ENCODE measurements around the gene XKR3.
"Not testable (repeated sequence)": the region's sequence is repeated elsewhere in the genome, so short reads cannot be mapped to it uniquely, and the experiment has no call there.

The XKR3 gene

DNA sequence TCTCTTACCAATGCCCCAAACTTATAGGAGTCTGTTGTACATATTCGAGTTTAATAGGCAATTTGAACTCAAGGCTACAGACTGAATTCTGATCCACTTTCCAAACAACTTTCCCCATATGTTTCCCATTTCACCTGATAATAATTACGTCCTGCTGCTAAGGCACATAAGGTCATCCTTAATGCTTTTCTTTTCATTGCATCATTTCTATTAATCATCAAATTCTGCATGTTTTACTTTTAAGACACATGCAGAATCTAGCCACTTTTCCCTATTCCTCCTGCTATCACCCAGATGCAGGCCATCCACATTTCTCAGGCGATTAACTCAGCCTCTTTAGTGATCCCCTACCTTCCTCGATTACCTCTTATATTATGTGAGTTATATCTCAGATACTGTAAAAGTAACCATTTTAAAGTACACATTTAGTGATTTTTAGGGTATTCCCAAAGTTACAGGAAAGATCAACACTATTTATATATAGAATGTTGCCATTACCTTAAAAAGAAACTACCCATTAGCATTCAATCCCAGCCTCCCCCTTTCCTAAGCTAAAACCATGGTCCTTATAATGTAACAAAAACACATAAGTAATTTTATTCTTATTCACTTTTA, 14.9 kb downstream of the XKR3 start:
- no peak for DNase-seq
- in situ Hi-C loops (cut with HindIII; ENCODE audit: low pct_ligation_motif_present, low pct_unique_long_range_greater_than_20kb, low sequenced_read_pairs): no loop called here

DNA sequence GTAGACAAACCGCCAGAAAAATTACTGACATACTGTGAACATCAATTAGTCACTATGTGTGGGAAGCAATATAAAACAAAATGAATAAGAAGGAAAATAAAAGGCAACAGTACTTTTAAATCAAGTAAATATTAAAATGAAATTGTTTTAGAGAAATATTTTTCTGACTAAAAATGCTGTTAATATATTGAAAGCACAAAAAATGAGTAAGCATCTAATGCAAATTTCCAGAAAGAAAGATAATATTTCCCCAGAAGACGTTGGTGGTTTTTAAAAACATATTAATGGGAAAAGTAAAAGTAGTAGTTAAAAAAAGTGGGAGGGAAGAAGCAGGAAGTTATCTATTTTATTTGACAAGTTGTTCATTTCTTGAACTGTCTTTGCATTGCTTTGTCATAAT, 16.5 kb downstream of the XKR3 start:
- in situ Hi-C loops (cut with HindIII; ENCODE audit: low pct_ligation_motif_present, low pct_unique_long_range_greater_than_20kb, low sequenced_read_pairs): no loop called here
- DNase-seq: no peak

DNA sequence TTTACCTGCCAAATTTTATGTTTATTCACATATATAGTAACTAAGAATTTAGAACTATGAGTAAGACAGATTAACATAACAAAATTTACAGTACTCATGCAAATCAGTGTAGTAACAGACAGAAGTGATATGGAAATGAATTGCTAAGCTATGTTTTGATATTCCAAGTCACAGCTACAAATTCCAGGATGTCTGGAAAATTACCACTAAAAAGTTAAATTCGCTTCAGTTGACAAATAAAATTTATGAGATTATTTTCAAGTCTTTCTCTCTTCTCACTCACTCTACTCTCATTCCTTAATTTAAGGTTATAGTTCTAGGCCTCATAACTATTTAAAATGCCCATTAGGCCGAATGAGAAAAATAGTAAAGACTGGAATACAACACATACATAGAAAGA, 18.1 kb downstream of the XKR3 start:
- DNase-seq: no peak
- in situ Hi-C loops (cut with HindIII; ENCODE audit: low pct_ligation_motif_present, low pct_unique_long_range_greater_than_20kb, low sequenced_read_pairs): no loop called here

DNA sequence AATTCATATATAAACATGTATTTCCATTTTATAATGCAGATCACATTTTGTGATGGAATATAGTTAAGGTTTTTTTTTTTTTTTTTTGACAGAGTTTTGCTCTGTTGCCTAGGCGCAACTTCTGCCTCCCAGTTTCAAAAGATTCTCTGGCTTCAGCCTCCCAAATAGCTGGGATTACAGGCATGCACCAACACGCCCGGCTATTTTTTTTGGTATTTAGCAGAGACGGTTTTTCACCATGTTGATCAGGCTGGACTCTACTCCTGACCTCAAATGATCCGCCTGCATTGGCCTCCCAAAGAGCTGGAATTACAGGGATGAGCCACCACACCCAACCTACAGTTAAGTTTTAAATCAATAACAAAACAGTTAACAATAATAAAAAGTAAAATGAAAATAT, 18.8 kb downstream of the XKR3 start:
- in situ Hi-C loops (cut with HindIII; ENCODE audit: low pct_ligation_motif_present, low pct_unique_long_range_greater_than_20kb, low sequenced_read_pairs): no loop called here
- DNase-seq: no peak

DNA sequence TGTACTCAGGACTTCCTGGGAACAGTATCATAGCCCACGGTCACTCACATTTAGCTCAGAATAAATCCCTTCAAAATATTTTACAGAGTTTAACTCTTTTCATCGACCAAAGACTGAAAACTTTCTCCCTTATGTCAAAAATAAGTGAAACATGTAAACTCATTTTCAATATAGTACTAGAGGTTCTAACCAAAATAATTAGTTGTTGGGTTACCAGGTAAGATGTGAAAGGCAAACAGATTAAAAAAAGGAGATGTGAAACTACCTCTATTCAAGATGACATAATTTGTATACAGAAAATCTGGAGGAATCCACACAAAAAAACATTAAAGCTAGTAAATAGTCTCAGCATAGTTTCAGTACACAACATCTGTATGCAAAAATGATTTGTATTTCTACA, 20.3 kb downstream of the XKR3 start:
- in situ Hi-C loops (cut with HindIII; ENCODE audit: low pct_ligation_motif_present, low pct_unique_long_range_greater_than_20kb, low sequenced_read_pairs): no loop called here

DNA sequence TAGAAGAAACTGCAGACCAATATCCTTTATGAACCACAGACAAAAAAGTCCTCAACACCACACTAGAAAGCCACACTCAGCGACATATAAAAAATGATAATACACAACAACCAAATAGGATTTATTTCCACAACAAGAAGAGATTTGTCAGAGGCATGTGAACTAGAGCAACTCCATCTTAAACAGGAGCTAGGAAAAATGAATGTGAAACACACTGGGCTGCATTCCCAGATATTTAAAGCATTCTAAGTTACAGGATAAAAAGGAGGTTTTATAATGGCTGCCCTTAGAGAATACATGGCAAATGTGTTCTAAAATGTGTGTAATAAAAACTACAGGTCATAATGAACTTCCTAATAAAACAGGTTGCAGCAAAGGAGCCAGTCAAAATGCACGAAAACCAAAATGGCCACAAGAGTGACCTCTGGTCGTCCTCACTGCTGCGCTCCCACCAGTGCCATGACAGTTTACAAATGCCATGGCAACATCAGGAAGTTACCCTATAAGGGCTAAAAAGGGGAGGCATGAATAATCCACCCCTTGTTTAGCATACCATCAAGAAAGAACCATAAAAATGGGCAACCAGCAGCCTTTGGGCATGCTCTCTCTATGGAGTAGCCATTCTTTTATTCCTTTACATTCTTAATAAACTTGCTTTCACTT, 21.8 kb downstream of the XKR3 start:
- in situ Hi-C loops (cut with HindIII; ENCODE audit: low pct_ligation_motif_present, low pct_unique_long_range_greater_than_20kb, low sequenced_read_pairs): no loop called here

More for the DNA sequence above, 20.3 kb downstream of the XKR3 start:
- no peak for DNase-seq

DNA sequence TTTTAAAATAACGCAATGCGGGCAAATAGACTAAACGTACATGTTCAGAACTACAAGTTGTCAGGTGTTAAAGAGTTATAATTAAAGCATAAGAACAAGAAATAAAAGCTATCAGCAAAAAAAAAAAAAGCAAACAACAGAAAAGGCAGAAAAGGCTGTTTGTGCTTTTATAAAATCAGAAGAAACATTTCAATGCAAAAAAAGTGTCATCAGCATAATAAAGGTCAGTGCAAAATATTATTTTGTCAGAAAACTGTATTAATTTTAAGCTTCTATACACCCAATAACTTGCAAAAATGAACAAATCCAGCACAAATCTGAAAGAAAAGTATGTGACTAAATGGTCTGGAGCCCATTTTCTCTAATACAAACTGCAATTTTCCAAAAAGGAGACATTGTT, 23.6 kb downstream of the XKR3 start:
- DNase-seq: no peak
- in situ Hi-C loops (cut with HindIII; ENCODE audit: low pct_ligation_motif_present, low pct_unique_long_range_greater_than_20kb, low sequenced_read_pairs): no loop called here

More for the DNA sequence above, 21.8 kb downstream of the XKR3 start:
- no peak for DNase-seq

GRCh38 chr22:16801088-16801487, 24.1 kb downstream of the XKR3 start:
- in situ Hi-C loops (cut with HindIII; ENCODE audit: low pct_ligation_motif_present, low pct_unique_long_range_greater_than_20kb, low sequenced_read_pairs): no loop called here

GRCh38 chr22:16800358-16800757, 24.9 kb downstream of the XKR3 start:
- no peak for DNase-seq
- in situ Hi-C loops (cut with HindIII; ENCODE audit: low pct_ligation_motif_present, low pct_unique_long_range_greater_than_20kb, low sequenced_read_pairs): no loop called here

More at GRCh38 chr22:16801088-16801487, 24.1 kb downstream of the XKR3 start:
- no peak for DNase-seq

DNA sequence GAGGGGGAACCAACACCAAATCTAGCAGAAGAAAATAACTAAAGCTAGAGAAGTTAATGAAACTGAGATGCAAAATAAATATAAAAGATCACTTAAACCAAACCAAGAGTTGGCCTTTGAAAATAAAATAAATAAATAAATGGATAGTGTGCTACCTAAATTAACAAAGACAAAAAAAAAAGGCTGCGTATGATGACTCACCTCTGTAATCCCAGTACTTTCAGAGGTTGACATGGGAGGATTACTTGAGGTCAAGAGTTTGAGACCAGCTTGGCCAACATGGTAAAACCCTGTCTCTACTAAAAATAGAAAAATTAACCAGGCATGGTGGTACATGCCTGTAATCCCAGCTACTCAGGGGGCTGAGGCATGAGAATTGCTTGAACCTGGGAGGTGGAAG, 29.7 kb downstream of the XKR3 start:
- in situ Hi-C loops (cut with HindIII; ENCODE audit: low pct_ligation_motif_present, low pct_unique_long_range_greater_than_20kb, low sequenced_read_pairs): not testable (repeated sequence)

DNA sequence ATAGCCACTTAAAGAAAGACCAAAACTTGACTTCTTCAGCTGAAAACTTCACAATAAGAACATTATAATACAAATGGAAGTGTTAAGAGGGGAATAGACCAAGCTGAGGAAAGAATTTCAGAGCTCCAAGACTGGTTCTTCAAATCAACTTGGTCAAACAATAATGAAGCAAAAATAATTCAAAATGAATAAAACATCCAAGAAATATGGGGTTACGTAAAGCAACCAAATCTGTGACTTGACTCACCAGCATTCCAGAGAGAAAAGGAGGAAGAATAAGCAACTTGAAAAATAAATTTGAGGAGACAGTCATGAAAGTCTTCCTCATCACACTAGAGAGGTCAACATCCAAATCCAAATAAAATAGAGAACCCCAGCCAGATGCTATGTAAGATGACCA, 31.4 kb downstream of the XKR3 start:
- in situ Hi-C loops (cut with HindIII; ENCODE audit: low pct_ligation_motif_present, low pct_unique_long_range_greater_than_20kb, low sequenced_read_pairs): no loop called here
- DNase-seq: no peak

More for the DNA sequence above, 29.7 kb downstream of the XKR3 start:
- DNase-seq: not testable (repeated sequence)

- DNase-seq: no peak
- in situ Hi-C loops (cut with HindIII; ENCODE audit: low pct_ligation_motif_present, low pct_unique_long_range_greater_than_20kb, low sequenced_read_pairs): no loop called here
Observed at GRCh38 chr22:16789860-16790493, 35.2 kb downstream of the XKR3 start.

- in situ Hi-C loops (cut with HindIII; ENCODE audit: low pct_ligation_motif_present, low pct_unique_long_range_greater_than_20kb, low sequenced_read_pairs): no loop called here
- peak; percentile 37 for DNase-seq
Observed at GRCh38 chr22:16783930-16784354, 41.3 kb downstream of the XKR3 start.

GRCh38 chr22:16783453-16783852, 41.8 kb downstream of the XKR3 start:
- in situ Hi-C loops (cut with HindIII; ENCODE audit: low pct_ligation_motif_present, low pct_unique_long_range_greater_than_20kb, low sequenced_read_pairs): no loop called here

GRCh38 chr22:16781764-16782329, 43.4 kb downstream of the XKR3 start:
- in situ Hi-C loops (cut with HindIII; ENCODE audit: low pct_ligation_motif_present, low pct_unique_long_range_greater_than_20kb, low sequenced_read_pairs): no loop called here
- DNase-seq: no peak

More at GRCh38 chr22:16783453-16783852, 41.8 kb downstream of the XKR3 start:
- no peak for DNase-seq

GRCh38 chr22:16781074-16781763, 44.0 kb downstream of the XKR3 start:
- DNase-seq: no peak
- in situ Hi-C loops (cut with HindIII; ENCODE audit: low pct_ligation_motif_present, low pct_unique_long_range_greater_than_20kb, low sequenced_read_pairs): no loop called here

DNA sequence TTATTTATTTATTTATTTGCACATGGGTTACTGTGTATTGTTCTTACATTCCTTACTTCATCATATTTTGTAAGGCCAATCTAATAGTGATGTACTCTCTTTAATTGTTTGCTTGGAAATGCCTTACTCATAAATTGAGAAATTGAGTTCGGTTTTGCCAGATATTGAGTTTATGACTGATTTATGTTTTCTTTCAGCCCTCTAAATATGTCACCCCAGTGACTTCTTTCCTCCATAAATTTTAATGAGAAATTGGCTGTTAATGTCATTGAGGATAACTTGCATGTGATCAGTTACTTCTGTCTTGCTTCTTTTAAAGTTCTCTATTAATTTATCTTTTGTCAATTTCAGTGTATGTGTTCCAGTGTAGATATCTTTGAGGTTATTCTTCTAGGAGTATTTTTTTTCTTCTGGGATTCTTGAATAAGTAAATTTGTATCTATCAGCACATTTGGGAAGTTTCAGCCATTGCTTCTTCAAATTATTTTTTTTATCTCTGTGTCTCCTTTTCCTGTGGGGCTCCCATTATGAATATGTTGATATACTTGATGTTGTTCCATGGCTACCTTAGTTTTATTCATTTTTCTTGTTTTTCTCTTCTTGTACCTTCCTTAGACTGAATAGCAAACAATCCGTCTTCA, 47.8 kb downstream of the XKR3 start:
- in situ Hi-C loops (cut with HindIII; ENCODE audit: low pct_ligation_motif_present, low pct_unique_long_range_greater_than_20kb, low sequenced_read_pairs): no loop called here
- DNase-seq: no peak

DNA sequence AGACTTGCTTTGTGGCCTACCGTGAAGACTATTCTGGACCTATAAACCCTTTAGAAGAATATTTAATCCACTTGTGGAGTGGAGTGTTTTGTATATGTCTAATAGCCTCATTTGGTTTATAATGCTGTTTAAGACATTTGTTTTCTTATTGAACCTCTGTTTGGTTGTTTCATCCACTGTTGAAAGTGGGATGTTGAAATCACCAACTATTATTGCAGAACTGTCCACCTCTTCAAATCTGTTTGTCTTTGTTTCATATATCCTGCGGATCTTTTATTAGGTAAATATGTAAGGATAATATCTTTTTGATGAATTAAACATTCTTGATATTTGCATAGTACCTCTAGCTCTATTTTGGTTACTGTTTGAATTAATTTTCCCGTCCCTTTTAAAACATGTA, 49.1 kb downstream of the XKR3 start:
- in situ Hi-C loops (cut with HindIII; ENCODE audit: low pct_ligation_motif_present, low pct_unique_long_range_greater_than_20kb, low sequenced_read_pairs): no loop called here

More for the DNA sequence above, 49.1 kb downstream of the XKR3 start:
- DNase-seq: no peak
